Neural cell (in vitro differentiated cells): ENCODE results near the gene PDE10A.

Experiments used
- EP300 ChIP-seq: fragments of 450-650 bp; conservative IDR thresholded peaks from 2 replicates; pipeline ENCODE4 v1.6.1; 2014; ENCODE audit warnings: antibody characterized with exemption, mild to moderate bottlenecking, moderate library complexity; ENCODE audit not compliant: poor library complexity, severe bottlenecking
- MXI1 ChIP-seq: fragments of 450-650 bp; conservative IDR thresholded peaks from 2 replicates; pipeline ENCODE4 v1.6.1; 2014; ENCODE audit warnings: antibody characterized with exemption, mild to moderate bottlenecking; ENCODE audit not compliant: poor library complexity, severe bottlenecking
- POLR2AphosphoS5 ChIP-seq: IDR thresholded peaks from 2 replicates; pipeline ENCODE4 v1.6.1; 2012
- SMC3 ChIP-seq: fragments of 450-650 bp; conservative IDR thresholded peaks from 2 replicates; pipeline ENCODE4 v1.6.1; 2014; ENCODE audit warnings: antibody characterized with exemption, mild to moderate bottlenecking, moderate library complexity; ENCODE audit not compliant: poor library complexity
- TF ChIP-seq, protein P1 (sequence below): fragments of 450-650 bp; IDR thresholded peaks from 2 replicates; pipeline ENCODE4 v1.5.1; 2014; ENCODE audit warnings: antibody characterized with exemption, mild to moderate bottlenecking, moderate library complexity; ENCODE audit not compliant: poor library complexity, severe bottlenecking

DNA sequence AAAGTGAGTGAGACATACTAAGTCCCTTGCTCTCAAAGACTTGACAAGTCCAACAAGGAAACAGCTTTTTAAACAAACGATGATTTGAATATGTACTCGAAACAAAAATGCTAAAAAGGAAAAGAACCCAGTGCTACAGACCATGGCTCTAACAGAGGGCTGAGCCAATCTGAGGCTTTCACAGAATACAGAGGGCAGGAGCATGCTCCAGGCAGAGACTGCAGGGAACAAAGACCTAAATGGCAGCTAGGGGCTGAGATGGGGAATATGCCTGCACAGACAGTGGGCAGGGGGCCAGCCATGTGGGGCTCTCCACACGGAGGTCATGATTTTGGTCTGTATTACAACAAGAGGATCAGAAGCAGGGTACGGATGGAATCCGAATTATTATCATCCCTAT lies 322.5 kb downstream of the PDE10A start:
- TF ChIP-seq, protein P1, sequence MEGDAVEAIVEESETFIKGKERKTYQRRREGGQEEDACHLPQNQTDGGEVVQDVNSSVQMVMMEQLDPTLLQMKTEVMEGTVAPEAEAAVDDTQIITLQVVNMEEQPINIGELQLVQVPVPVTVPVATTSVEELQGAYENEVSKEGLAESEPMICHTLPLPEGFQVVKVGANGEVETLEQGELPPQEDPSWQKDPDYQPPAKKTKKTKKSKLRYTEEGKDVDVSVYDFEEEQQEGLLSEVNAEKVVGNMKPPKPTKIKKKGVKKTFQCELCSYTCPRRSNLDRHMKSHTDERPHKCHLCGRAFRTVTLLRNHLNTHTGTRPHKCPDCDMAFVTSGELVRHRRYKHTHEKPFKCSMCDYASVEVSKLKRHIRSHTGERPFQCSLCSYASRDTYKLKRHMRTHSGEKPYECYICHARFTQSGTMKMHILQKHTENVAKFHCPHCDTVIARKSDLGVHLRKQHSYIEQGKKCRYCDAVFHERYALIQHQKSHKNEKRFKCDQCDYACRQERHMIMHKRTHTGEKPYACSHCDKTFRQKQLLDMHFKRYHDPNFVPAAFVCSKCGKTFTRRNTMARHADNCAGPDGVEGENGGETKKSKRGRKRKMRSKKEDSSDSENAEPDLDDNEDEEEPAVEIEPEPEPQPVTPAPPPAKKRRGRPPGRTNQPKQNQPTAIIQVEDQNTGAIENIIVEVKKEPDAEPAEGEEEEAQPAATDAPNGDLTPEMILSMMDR, result no peak
- TF ChIP-seq EP300 (no peak), POLR2AphosphoS5 (no peak), SMC3 (no peak), MXI1 (no peak)
